ENCODE measurements around the gene BMS1.
"Not testable (repeated sequence)": the region's sequence is repeated elsewhere in the genome, so short reads cannot be mapped to it uniquely, and the experiment has no call there.

DNA sequence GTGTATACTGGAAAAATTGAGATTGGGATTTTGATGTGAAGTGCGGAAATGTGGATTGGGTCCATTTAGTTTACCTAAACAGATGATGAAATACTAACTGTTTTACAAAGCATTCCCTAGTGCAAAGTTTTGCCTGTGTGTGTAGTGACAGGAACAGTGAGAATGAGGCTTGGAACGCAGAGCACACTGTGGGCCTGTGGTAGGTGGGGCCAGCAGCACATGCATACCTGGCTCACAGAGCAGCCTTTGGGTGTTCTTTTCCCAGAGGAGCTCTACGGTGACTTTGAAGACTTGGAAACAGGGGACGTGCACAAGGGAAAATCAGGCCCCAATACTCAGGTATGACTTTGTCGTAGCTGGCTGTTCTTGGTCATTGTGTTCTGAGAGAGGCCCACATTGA lies 33.7 kb downstream of the BMS1 start:
- TF ChIP-seq SP1 (IDR thresholded peaks at IDR 0.05); TARDBP (IDR thresholded peaks at IDR 0.05); FOXM1 (IDR thresholded peaks at IDR 0.05; ENCODE audit: borderline replicate concordance); ZNF384 (IDR thresholded peaks at IDR 0.05); PKNOX1 (IDR thresholded peaks at IDR 0.05); L3MBTL2 (conservative IDR thresholded peaks at IDR 0.05); ARNT (IDR thresholded peaks at IDR 0.05); CTBP1 (IDR thresholded peaks at IDR 0.05; ENCODE audit: borderline replicate concordance): not testable (repeated sequence)

Measured in HEK293T (cell line).